AG10803 (cell line): ENCODE results near the gene C1orf141.
"Not testable (repeated sequence)": the region's sequence is repeated elsewhere in the genome, so short reads cannot be mapped to it uniquely, and the experiment has no call there.

Experiments
- DNase-seq: peaks from one replicate; pipeline ENCODE4 v3.0.0; 2010; ENCODE audit warnings: low read depth
- H3K4me3 ChIP-seq: 2 replicates; pipeline ENCODE4 v1.5.1; 2011; ENCODE audit warnings: mild to moderate bottlenecking, low read length, control low read depth
- CTCF ChIP-seq: conservative IDR thresholded peaks from 2 replicates; pipeline ENCODE4 v1.5.1; 2011; ENCODE audit warnings: mild to moderate bottlenecking, low read length, control low read depth, inconsistent platforms

C1orf141 gene

GRCh38 chr1:67089685-67090208, 45.0 kb downstream of the C1orf141 start:
- DNase-seq, result no peak
- TF ChIP-seq CTCF, result no peak
- no peak overlapping the region for H3K4me3 ChIP-seq

- DNase-seq, result no peak
- no peak overlapping the region for H3K4me3 ChIP-seq
- TF ChIP-seq CTCF, result no peak
Measured at GRCh38 chr1:67088440-67088839, 46.3 kb downstream of the C1orf141 start.

GRCh38 chr1:67085326-67085725, 49.4 kb downstream of the C1orf141 start:
- DNase-seq, result no peak
- no peak overlapping the region for H3K4me3 ChIP-seq
- no peak for TF ChIP-seq CTCF

- DNase-seq, result no peak
- TF ChIP-seq CTCF, result no peak
- H3K4me3 ChIP-seq, result no peak overlapping the region
Measured at GRCh38 chr1:67084765-67085318, 49.9 kb downstream of the C1orf141 start.

GRCh38 chr1:67078291-67078690, 56.5 kb downstream of the C1orf141 start:
- TF ChIP-seq CTCF, result no peak
- no peak for DNase-seq
- no peak overlapping the region for H3K4me3 ChIP-seq

- TF ChIP-seq CTCF, result no peak
- no peak for DNase-seq
- H3K4me3 ChIP-seq, result no peak overlapping the region
Measured at GRCh38 chr1:67077593-67077992, 57.2 kb downstream of the C1orf141 start.

- TF ChIP-seq CTCF, result no peak
- DNase-seq, result no peak
- H3K4me3 ChIP-seq, result no peak overlapping the region
Measured at GRCh38 chr1:67072749-67073148, 62.0 kb downstream of the C1orf141 start.

- not testable (repeated sequence) for H3K4me3 ChIP-seq, DNase-seq
Measured at GRCh38 chr1:67067655-67068054, 67.1 kb downstream of the C1orf141 start.
